Skin epidermis (tissue), 12 donors: ENCODE data around the gene CPNE5.

ENCODE experiments used
- H3K27ac ChIP-seq, 21 experiments: fragments of 200-600 bp; sonication (generic) in 11 of 21; one replicate each; pipeline ENCODE4 v1.5.0; 2020; ENCODE audit warnings: mild to moderate bottlenecking in 3 of 21, inconsistent platforms in 2 of 21, moderate library complexity in 2 of 21
- H3K4me3 ChIP-seq, 7 experiments: fragments of 200-600 bp; sonication (generic) in 2 of 7; one replicate each; pipeline ENCODE4 v1.5.0; 2020; ENCODE audit warnings: inconsistent platforms in 2 of 7, mild to moderate bottlenecking in 2 of 7, moderate library complexity in 1 of 7

The CPNE5 gene

DNA sequence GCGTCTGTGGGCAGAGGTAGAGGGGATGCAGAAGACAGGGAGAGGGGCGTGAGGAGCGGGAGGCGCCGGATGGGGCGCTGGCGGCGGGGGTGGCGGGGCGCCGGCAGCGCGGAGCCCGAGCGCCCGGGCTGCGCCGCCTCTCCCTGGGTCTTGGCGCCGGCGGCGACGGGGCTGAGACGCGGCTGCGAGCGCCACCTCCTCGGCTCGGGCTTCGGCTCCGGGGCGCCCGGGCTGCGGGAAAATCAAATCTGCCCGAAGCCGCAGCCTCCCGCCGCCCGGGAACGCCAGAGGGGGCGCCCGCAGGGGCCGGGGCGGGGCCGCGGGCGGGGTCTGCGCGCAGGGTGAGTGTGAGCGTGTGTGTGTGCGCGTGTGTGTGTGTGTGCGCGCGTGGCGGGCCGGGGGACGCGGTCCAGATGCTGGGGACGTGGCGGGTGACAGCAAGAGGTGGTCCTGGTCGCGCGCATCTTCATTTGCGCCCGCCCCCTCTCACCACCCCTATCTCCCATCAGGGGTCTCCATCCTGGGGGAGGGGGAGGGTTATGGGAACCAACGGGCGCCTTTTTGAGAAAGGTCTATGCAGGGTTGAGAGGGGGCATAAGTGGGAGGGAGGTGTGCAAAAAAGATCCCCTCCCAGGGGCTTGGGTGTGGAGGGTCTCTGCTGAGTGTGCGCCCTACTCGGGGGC is 646 bp upstream of the CPNE5 start:
- Histone ChIP-seq H3K4me3 (peak overlapping the region; percentile 31 to 54 (median 40)), H3K27ac (peak overlapping the region in 10 of 21 experiments; percentile 8 to 66 (median 50))

DNA sequence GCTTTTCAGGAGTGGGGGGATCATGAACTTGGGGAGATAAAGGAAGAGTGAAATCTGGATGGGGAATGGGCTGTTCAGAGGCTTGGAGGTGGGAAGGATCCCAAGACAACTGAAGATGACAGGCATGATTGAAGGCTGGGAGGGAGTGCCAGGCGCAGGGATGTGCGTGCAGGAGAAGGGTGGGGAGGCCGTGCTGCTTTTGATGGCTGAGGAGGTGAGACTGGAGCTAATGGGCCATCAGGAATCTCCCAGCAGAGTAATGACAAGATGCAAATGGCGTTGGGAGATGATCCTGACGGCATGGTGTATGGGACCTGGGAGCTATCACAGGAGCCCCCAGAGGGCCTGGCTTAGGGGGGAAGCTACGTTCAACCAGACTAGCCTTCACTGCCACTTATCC is 1.6 kb downstream of the CPNE5 start:
- Histone ChIP-seq H3K27ac (no peak overlapping the region), H3K4me3 (no peak overlapping the region)

DNA sequence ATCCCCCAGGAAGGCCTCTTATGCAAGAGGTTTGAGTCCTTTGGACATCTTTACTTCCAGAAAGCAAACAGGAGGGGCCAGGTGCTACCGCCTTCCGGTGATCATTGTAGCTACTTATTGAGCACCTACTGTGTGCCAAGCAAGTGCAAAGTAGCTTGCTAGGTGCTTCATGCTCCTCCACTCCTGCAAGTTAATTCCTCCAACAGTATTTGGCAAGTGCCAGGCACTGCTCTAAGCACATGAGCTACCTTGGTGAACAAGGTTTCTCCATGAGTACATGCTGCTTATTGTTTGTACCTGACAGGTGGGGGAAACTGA is 2.3 kb downstream of the CPNE5 start:
- H3K4me3 ChIP-seq, result no peak overlapping the region

GRCh38 chr6:36836111-36837021 is 2.9 kb downstream of the CPNE5 start:
- H3K4me3 ChIP-seq, result no peak overlapping the region
- no peak overlapping the region for H3K27ac ChIP-seq

More for the DNA sequence above, 2.3 kb downstream of the CPNE5 start:
- no peak overlapping the region for H3K27ac ChIP-seq

- no peak overlapping the region for H3K27ac ChIP-seq
- H3K4me3 ChIP-seq, result no peak overlapping the region
Measured at GRCh38 chr6:36834576-36835341, 4.5 kb downstream of the CPNE5 start.

GRCh38 chr6:36833182-36833789 is 6.0 kb downstream of the CPNE5 start:
- Histone ChIP-seq H3K4me3 (no peak overlapping the region), H3K27ac (no peak overlapping the region)

GRCh38 chr6:36832313-36832712 is 6.9 kb downstream of the CPNE5 start:
- Histone ChIP-seq H3K4me3 (no peak overlapping the region), H3K27ac (no peak overlapping the region)

GRCh38 chr6:36830577-36830976 is 8.7 kb downstream of the CPNE5 start:
- Histone ChIP-seq H3K27ac (peak overlapping the region in 2 of 21 experiments; percentile 14 to 43), H3K4me3 (no peak overlapping the region)

GRCh38 chr6:36829919-36830544 is 9.2 kb downstream of the CPNE5 start:
- no peak overlapping the region for H3K4me3 ChIP-seq
- peak overlapping the region in 2 of 21 experiments; percentile 14 to 43 for H3K27ac ChIP-seq

DNA sequence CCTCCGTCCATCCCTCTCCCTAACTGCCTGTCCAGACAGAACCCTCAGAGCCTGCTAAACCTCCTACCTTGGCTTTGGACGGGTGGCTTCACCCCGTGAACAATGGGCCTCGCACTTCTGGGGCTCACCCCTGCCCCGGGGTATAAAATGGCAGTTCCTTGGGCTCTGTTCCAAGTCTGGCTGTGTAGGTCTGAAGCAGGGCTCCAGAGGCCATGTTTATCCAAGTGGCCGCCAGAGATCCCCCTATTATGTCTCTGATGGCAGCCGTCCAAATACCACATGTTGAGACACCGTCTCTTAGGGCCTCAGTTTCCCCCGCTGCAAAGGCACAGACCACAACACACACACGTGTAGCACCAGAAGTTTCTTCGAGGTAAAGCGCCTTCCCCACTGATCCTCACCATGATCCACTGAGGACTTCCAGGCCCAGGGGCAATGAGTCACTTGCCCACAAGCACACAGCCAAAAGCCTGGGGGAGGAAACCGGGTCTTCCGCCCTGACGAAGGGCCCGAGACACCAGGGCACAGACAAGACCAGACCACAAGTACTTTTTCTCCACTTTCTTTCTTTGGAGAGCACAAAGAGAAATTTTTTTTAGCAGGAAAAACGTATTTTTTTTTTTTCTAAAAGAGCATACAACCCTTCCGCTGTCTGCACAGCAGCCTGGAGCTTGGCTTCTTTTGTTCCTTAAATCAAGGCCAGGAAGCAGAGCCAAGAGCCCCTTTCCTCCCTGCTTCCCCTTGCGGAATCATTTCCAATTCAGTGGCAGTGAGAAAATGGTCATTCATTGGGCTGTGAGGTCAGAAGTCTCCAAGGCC is 11.8 kb downstream of the CPNE5 start:
- Histone ChIP-seq H3K27ac (peak overlapping the region in 16 of 21 experiments; percentile 13 to 80 (median 45)), H3K4me3 (no peak overlapping the region)

DNA sequence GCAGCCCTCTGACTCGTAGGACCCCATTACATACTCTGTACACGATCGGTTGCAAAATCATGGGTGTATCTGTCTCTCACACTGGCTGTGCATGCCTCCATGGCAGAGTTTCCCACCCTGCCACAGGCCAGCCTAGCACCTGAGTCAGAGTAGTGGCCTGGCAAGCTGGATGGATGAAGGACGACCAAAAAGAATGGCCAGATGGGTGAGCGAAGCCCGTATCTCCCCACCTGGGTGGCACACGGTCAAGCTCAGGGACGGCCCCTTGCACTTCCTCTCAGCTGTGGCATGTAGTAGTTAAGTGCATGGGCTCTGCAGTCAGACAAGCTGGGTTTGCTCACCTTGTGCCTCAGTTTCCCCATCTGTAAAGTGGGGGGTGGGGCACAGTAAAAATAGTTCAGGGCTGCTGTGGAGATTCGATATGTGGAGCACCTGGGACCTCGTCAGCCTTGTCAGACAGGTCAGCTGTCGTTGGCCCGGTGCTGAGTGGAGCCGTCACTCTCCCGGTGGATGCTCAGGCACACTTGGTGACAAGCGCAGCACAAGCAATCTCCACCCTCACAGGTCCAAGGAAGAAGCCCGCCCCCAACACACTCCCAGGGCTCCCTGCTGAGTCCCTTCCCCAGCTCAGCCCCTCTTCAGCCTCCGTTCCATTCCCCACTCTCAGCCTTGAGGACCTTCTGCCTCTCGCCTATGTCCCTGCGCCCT is 12.6 kb downstream of the CPNE5 start:
- Histone ChIP-seq H3K4me3 (no peak overlapping the region), H3K27ac (peak overlapping the region in 15 of 21 experiments; percentile 13 to 80 (median 46))

DNA sequence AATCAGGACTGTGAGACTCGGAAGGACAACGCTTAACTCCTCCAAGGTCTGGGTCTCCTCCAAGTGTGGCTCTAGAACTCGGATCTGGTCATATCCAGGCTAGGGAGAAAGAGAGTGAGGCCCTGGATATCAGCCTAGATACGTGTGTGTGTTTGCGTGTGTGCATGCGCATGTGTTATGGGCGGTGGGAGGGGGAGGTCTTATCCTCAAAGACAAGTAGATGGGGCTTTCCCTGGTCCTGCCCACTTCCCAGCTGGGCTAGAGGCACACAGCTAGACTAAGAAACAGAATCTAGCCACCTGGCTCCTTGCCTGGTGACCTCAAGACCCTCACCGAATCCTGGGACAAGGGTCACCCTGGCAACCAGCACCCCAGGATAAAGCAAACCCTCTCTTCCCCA is 13.2 kb downstream of the CPNE5 start:
- no peak overlapping the region for H3K4me3 ChIP-seq
- peak overlapping the region in 2 of 21 experiments; percentile 46 to 54 for H3K27ac ChIP-seq

DNA sequence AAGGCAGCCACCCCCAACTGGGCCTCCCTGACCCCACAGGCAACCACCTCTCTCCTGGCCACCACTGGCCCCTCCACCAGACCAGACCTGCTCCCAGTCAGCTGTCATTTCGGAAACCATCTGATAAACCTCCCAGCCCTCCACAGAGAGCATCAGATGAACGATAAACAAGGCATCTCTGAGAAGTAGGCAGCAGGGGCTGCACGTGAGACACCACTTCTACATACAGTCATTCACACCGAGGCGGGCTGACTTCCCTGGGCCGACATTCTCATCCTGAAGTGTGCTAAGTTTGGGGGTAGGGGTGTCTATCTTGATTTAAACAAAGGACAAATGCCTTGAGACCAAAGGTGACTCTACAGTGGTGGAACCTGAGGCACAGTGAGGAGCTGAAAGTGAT is 13.8 kb downstream of the CPNE5 start:
- Histone ChIP-seq H3K4me3 (no peak overlapping the region), H3K27ac (peak overlapping the region in 4 of 21 experiments; percentile 45 to 67 (median 50))

GRCh38 chr6:36824253-36824652 is 15.0 kb downstream of the CPNE5 start:
- Histone ChIP-seq H3K4me3 (no peak overlapping the region), H3K27ac (peak overlapping the region in 9 of 21 experiments; percentile 6 to 72 (median 45))

GRCh38 chr6:36823421-36824096 is 15.7 kb downstream of the CPNE5 start:
- Histone ChIP-seq H3K4me3 (no peak overlapping the region), H3K27ac (peak overlapping the region in 11 of 21 experiments; percentile 6 to 72 (median 46))

GRCh38 chr6:36822506-36823269 is 16.6 kb downstream of the CPNE5 start:
- Histone ChIP-seq H3K27ac (peak overlapping the region in 13 of 21 experiments; percentile 7 to 72 (median 45)), H3K4me3 (no peak overlapping the region)
